GM19395 (cell line): ENCODE results near the gene XPC.

Experiments used
- ATAC-seq: cut with Tn5 transposase; IDR thresholded peaks from one replicate; pipeline ENCODE4 v1.9.1; 2021; ENCODE audit warnings: mild to moderate bottlenecking, moderate library complexity; ENCODE audit not compliant: unreplicated experiment

XPC gene

DNA sequence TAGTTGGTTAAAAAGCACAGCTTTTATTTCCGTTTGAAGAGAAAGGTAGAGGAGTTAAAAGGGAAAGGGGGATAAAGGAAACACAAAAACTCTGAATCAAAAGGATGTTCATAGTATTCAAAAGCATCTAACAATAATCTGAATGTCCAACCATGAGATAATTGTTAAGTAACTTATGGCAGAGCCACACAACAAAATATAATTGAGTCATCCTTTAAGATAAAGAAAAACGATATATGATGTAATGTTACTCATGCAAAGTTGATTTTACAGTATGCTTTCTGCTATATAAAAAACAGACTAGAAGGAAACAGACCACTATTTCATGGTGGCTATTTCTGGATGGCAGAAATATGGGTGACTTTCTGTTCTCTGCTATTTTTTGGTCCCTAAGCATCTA, 3.9 kb downstream of the XPC start:
- no peak for ATAC-seq

DNA sequence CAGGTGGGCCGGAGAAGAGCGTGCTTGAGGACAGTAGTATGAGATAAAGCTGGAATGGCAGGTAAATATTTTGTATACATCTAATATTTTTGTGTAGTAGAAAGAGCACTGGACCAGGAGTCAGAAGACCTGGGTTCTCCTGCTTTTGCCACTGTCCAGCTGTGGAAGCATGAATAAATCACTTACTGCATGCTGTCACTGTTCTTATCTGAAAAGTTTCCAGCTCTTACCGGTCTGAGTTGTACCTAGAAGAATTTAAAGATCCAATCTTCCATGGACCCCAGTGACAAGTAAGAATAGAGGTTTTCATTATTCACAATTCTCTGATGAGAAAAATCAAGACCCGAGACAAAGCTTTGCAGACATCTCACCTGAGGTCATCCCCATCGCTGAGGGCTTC, 5.9 kb downstream of the XPC start:
- no peak for ATAC-seq

DNA sequence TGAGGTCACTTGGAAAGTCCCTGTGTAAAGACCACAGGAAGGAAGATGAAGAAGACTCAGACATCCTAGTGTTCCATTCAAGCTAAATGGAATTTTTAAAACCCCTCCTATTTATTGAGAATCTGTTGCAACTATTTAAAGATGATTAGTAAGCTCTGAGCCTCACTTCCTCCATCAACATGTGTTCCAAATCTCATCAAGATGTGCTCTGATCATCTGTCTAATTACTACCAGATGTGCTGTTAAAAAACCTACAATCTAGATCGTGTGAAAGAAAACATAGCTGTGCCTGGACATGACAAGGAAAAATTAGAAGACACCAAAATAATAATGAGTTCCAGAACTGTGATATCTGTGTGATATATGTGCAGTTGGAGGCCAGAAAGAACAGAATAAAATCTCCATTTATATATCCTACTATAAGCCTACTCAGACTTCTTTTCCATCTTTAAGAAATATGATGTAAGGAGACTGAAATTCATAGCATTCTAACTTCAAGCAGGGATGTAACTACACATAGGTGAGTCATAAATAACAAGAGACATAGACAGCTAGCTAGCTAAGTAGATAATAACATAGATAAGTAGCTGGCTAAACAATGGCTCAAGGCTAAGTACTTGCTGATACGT, 7.8 kb downstream of the XPC start:
- no peak for ATAC-seq

DNA sequence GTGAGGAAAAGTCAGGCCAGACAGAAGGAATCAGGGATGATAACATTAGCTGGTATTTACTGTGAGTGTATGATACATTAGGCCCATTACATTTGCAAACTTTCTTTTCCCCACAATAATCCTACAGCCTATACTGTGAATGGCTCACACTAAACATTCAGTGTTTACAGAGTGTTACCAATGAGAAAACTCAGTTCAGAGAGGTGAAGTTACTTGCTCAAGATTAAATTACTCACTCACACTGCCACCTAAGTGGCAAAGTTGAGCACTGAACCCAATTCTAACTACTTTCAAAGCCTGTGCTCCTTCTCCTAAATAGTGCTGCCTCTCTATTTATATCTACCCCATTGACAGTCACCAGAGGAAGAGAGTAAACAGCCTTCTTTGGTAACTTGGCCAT, 8.5 kb downstream of the XPC start:
- ATAC-seq, result no peak

DNA sequence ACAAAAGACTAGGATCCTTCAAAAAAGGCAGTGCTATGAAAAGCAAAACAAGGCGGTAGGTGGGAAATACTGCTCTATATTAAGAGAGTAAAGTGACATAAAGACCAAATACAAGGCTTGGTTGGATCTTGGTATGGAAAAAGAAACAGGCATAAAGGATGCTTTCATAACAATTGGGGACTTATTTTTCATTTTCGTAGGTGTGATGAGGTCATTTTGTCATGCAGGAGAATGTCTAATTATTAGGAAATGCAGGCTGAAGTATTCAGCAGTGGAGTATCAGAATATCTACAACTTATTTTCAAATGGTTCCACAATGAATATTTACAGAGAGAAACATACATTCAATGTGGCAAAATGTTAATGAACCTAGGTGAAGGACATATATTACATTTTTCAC, 9.0 kb downstream of the XPC start:
- ATAC-seq, result no peak

DNA sequence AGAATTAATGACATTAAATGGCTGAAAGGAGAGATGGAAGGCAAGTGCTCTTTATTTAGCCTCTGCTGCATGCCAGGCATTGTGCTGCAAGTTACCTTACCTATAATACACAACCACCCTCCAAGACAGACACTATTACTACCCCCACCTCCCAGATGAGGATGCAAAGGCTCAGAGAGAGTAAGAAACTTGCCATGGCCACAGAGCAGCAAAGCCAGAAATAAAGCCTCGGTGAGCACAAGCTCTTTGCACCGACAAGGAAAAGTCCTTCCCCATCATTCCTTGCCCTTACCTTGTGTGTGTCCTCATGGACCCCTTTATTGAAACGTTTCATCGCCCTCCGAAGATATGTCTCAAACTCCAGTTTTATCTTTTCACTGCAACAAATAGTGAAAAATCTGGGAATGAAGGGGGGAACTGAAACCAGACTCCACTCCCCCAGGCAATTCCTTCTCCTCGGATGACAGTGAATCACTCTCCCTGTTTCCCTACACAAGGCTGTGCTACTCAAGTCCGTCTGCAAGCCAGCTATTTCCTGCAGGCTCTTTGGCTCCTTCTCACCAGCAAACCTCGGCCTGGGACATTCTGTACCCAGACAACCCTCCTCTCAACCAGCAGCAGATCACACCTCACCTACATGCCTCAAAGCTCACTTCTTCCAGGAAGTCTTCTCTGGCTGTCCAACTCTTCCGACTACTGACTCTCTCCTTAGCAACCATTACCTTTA, 11.4 kb downstream of the XPC start:
- ATAC-seq, result no peak

DNA sequence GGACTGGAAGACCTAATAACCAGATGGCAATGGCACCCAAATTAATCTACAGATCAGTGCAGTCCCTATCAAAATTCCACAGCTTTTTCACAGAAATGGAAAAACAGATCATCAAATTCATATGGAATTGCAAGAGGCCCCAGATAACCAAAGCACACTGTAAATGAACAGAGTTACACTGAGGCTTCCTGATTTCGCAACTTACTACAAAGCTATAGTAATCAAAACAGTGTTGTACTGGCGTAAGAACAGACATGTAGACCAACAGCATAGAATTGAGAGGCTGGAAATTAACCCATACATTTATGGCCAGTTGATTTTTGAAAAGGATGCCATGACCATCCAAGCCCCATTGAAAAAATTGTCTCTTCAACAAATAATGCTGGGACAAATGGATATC, 16.2 kb downstream of the XPC start:
- no peak for ATAC-seq

DNA sequence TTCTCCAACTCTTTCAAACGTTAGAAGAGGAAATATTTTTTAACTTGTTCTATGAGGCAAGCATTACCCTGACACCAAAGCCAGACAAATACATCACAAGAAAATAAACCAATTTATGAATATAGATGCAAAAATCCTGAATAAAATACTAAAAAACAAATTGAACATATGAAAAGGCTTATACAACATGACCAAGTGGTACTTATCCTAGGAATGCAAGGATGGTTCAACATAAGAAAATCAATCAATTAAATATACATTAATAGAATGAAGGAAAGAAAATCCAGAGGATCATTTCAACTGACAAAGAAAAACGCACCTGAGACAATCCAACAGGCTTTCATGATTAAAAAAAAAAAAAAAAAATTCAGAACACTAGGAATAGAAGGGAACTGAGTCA, 17.1 kb downstream of the XPC start:
- ATAC-seq, result no peak

DNA sequence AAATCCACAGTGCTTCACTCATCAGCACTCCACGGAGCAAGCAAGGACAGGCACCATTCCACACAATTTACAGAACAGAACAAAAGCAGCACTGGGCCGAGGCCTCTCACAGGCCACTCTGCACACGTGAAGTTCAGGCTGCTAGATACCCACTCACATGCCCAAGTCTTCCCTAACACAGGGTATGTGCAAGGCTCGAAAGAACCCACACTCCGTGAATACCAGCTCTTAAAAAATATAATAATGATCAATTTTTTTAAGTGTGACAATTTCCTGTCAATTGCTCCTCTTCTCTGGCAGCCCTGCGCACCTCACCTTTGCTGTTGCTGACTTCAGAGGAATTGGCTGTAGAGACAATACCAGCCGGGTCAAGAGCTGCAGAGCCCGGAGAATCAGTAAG, 19.0 kb downstream of the XPC start:
- ATAC-seq, result no peak

DNA sequence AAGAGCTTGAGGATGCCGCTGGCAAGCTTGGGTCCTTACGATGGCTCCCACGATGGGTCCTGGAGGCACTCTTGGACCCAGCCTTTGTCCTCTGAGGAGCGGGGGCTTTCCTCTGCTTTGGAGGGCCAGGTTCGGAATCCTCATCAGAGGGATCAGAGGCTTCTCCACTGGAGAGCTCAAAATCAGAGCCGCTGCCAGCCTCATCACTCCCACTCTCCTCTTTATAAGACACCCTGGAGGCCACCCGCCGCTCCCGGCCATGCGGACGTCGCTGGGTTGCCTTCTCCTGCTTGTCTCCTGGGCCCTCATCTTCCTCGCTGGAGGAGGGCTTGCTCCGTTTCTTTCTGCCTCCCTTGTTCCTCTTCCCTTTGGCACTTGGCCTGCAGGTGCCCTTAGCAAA, 20.0 kb downstream of the XPC start:
- no peak for ATAC-seq

DNA sequence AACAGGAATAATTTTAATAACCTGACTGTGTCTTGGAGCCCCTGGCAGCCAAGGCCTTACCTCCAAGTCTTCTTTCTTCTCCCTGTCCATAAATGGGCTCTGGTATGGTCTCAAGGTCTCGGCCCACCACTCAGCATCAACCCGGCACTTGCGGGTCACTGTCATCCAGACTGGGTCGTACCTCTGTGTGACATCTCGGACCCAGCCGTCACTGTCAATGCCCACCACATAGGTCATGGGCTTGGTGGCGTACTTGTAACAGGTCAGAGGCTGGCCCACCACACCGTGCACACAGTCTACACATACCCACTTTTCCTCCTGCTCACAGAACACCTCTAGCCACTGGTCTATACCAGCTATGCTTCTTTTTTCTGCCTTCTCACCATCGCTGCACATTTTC, 20.4 kb downstream of the XPC start:
- ATAC-seq, result no peak

DNA sequence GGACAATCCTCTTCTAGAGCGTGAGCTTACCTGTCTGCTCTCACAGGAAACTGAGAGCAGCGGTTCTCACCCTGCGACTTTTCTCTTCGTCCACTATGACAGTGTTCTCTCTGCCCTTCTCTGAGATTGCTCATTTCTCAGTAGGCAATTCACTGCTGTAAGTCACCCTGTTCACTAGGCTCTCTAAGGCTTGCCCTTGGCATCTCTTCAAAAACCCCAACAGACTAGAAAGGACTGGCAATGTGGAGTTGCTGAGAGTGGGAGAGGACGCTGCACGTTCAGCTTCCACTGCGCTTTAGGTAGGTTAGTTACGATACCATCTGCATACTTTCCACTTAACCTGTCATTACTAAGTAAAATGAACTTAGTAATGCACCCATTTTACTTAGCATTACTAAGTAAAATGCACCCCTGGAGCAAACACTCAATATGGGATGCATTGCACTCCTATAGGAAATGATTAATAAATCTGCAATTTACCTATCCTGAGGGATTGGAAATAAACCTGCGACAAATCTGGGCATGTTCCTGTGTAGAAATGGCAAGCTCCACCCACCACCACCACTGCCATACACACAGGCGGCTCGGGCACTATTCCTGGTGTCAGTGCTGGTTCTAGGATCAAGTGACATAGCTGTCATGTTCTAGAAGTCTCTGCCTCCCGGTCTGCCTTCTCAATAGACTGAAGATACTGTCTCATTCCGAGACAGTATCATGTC, 21.4 kb downstream of the XPC start:
- no peak for ATAC-seq

DNA sequence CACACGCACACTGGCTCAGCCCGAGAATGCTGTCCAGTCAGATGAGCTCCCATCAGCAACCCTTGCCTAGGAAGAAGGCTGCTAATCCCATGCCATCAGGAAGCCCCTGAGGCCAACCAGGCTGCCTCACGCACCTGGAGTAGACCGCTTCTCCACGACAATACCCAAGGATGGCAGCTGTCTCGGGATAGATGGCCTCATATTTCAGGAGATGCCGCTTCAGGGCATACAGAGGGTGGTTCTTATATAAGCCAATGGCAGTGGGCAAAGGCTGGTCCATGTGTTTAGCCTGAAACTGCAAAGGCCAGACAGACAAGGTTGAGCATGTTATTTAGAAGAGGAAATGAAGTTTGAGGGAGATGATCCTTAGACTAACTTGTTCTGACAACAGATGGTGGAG, 22.2 kb downstream of the XPC start:
- no peak for ATAC-seq

DNA sequence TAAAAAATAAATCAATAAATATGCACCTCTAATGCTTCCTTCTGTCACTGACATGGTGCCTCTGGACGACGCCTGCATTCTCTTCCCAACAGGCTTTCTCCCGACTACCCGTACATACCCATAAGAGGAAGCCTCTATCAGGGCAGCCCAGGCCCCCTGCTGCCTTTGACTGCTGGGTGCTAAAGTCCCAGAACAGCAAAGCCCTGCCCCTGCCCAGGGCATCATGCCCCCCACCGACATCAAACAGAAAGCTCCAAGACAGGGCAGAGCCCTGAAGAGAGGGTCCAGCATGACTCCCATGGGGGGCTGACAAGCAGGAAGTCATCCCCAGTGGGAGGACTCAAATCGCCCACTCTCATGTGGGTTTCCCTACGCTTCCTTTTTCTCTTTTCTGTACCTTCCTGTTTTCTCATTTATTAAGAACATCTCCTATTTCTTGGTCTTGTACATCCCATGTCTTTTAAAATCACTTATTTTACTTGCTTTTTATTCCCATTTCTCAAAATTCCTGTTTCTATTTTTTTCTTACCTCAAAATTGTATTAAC, 23.4 kb downstream of the XPC start:
- ATAC-seq, result no peak

DNA sequence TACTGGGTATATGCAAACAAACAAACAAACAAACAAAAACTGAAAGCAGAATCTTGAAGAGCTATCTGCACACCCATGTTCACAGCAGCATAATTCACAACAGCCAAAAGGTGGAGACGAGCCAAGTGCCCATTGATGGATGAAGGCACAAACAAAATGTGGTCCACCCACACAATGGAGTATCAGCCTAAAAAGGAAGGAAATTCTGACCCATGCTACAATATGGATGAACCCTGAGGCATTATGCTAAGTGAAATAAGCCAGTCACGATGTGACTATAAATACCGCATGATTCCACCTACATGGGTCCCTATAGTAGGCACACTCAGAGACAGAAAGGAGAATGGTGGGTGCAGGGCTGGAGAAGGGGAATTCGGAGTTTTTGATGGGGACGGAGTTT, 24.1 kb downstream of the XPC start:
- no peak for ATAC-seq

DNA sequence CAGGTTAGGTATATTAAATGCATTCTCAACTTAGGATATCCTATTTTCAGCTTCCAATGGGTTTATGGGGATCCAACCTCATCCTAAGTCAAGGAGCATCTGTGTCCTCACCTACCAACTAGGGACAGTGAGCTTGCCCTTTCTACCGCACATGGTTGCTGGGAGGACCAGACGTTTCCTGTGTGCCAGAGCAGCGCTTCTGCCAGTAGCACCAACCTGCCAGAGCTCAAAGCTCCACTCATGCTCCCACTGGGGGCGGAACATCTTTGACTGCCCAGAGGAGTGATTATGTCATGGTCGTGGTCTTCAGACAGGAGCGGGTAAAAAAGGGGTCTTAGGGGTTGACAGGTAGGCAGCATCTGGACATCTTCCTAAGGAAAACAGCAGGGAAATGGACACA, 24.7 kb downstream of the XPC start:
- no peak for ATAC-seq

DNA sequence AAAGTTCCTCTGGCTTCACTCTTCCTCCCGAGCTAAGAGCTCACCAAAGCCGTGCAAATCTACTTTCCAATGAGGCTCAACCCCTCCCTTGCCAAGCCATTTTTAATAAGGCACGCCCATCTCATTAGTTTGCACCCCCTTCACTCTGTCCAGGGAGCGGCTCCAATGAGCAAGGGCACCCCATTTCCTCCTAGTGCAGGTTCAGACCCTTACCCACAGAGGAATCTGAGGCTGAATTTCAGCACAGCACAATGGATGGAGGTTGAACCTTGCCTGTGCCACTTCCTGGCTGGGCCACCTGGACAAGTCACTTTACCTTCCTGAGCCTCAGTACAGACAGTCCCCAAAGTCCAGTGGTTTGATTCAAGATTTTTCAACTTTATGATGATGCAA, 25.4 kb downstream of the XPC start:
- no peak for ATAC-seq

DNA sequence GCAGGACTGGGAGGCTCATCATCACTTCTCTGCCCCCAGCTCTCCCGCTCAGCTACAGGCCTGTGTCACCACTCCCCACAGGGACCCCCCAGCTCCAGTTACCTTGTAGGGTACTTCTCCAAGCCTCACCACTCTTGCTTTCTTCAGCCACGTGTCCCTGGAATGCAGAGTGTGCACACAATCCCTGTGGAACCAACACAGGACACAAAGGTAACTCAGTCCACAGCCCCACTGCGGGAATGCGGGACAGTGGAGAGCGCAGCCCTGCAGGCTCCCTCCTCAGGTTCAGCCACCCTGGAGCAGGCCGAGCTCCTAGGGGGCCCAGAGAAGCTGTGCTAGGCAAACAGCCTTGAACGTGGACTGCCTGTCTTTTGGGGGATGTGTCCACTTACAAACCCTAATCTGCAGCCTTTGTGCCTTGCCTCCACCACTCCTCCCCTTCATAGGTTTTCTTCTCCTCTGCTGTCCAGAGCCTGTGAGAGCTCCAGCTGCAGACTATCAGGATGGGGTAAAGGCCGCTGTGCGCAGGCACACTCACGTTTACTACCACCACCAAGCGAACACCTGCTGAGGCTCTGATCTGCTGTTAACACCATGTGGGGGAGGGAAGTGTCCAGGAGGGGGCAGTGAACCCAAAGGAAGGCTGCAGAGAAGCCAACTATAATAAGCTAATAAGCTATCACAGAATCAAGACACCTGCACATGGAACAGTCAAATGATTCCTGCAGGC, 26.0 kb downstream of the XPC start:
- ATAC-seq, result no peak

DNA sequence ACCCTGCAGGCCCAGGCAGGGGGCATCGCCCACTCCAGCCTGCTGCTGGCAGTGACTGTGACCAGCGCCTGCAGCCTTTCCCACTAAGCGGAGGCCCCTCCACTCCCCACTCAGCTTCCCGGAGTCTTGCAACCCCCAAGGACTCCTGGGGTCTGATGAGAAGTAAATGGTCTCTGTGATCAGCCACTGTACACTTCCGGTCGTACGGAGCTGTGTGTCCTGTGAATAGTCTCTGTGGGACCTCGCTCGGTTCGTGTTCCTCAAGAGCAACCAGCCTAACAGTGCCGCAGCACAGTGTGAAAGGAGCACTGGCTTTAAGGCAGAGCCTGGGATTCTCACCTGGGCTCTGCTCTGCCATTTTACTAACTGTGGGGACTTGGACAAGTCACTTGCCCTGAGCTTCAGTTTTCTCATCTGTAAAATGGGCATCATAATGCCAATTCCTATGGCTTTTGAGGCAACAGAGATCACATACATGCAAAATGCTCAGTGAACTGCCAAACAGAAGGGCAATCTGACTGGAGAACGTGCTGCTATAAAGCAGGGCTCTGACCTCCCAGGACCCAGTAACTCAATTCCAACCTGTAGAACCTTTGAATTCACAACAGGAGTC, 26.8 kb downstream of the XPC start:
- ATAC-seq, result no peak

DNA sequence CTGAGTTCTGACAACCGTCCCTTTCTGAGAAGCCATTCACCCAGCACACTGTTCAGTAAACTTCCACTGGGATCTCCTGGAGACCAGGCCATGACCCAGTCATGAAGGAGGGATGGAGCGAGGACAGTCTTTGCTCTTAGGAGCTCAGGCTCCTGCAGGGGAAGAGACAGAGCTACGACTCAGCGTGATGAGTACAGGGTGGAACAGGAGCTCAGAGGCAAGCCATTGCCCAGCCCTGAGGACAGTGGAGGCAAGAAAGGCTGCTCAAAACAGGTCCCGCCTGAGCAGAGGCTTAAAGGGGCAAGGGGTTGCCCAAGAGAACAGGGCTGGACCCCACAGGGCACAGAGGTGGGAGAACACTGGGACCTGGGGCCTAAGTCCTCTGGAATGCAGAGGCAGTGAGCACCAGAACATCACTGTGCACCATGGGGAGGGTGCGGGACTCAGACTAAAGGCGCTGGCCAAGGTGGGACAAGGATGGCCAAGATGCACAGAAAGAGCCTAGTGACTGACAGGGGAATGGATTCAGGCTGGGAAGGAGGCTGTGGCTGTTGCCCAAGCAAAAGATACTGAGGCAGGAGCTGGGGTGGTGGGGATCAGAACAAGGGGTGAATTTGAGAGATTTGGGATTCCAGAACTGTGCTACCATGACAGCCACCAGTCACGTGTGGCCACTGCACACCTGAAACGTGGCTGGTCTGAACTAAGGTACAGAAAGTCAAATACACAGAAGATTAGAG, 27.7 kb downstream of the XPC start:
- ATAC-seq, result no peak
